C4-2B (cell line): ENCODE data around the gene NR1I3.

Experiments used
- H3K27ac ChIP-seq: fragments of 450-650 bp; 2 replicates; pipeline ENCODE4 v1.5.1; 2017
- ZFX ChIP-seq: fragments of 450-650 bp; IDR thresholded peaks from 2 replicates; pipeline ENCODE4 v1.6.1; 2017
- TF ChIP-seq, protein P1 (sequence below): fragments of 450-650 bp; conservative IDR thresholded peaks from 2 replicates; pipeline ENCODE4 v1.5.1; 2017; ENCODE audit warnings: mild to moderate bottlenecking

Gene NR1I3, protein sequence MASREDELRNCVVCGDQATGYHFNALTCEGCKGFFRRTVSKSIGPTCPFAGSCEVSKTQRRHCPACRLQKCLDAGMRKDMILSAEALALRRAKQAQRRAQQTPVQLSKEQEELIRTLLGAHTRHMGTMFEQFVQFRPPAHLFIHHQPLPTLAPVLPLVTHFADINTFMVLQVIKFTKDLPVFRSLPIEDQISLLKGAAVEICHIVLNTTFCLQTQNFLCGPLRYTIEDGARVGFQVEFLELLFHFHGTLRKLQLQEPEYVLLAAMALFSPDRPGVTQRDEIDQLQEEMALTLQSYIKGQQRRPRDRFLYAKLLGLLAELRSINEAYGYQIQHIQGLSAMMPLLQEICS

DNA sequence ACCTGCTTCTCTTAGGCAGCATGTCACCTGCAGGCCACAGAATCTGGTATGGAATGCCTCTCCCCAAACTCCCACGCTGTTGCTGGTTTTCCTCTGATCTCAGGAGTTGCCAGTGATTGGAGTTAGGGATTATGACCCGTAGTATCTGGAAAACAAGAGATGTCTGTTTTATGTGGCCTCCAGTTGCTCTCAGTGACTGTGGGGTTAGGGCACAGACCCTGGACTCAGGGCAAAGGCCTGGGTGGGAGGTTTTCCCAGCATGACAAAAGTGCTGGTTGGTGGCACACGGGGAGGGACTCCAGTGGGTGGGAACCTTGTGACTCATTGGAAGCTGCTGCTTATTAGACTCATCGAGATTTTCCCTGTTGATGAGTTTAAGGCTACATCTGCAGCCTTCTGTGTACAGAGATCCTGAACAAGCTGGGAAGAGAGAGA is at the start of gene NR1I3:
Gene NR1I3, minus strand, starts transcription at position 165 of the 435 bp plus-strand sequence. CDS start 1,638 bp downstream, outside the sequence.
- H3K27ac ChIP-seq = no peak within 1 kb of the TSS
- TF ChIP-seq, protein P1, sequence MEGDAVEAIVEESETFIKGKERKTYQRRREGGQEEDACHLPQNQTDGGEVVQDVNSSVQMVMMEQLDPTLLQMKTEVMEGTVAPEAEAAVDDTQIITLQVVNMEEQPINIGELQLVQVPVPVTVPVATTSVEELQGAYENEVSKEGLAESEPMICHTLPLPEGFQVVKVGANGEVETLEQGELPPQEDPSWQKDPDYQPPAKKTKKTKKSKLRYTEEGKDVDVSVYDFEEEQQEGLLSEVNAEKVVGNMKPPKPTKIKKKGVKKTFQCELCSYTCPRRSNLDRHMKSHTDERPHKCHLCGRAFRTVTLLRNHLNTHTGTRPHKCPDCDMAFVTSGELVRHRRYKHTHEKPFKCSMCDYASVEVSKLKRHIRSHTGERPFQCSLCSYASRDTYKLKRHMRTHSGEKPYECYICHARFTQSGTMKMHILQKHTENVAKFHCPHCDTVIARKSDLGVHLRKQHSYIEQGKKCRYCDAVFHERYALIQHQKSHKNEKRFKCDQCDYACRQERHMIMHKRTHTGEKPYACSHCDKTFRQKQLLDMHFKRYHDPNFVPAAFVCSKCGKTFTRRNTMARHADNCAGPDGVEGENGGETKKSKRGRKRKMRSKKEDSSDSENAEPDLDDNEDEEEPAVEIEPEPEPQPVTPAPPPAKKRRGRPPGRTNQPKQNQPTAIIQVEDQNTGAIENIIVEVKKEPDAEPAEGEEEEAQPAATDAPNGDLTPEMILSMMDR = no peak
- TF ChIP-seq ZFX = no peak

DNA sequence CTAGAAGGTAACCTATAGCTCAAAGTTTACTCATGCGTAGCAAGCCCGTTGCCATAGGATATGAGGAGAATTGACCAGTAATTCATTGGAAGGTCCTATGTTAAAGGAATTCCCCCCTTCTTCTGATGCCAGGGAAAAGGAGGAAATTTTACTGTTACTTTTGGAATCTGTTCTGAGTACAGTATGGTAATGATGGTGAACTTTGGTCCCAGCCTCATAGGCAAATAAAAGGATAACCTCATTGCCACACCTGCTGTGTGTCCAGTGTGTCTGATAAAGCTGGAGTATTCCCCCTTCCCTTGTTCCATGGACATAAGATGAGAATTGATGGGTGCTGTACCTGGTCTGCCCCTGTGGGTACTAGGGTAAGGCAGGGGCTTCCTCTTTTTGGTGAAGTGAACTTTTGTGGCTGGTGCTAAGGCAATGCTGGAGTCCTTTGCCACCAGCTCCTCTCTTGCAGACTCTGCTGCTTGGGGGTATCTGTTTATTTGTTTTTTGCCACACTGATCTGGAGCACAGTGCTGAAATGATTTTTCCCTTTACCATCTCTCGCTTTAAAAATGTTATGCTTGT is 49.6 kb upstream of the NR1I3 start:
- H3K27ac ChIP-seq = no peak overlapping the region
- TF ChIP-seq, protein P1 = no peak
- TF ChIP-seq ZFX = no peak

DNA sequence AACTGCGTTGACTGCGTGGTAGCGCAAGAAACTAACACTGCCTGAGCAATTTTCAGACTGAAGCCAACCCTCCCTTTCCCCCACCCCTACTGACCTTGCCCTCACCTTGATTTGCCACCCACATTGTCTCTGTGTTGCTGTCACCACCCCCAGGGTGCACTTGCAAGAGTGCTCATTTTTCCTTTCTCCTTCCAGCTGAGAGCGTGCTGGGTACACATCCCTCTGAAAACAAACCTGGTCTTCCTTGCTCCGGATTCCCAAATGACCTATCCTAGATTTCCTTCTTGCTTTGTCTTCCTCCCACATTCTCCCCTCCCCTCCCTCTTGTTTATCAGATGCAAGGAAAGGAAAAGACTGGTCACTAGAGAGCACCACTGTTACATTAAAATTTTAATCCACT is 47.5 kb upstream of the NR1I3 start:
- H3K27ac ChIP-seq = no peak overlapping the region
- TF ChIP-seq ZFX = no peak
- TF ChIP-seq, protein P1 = no peak

DNA sequence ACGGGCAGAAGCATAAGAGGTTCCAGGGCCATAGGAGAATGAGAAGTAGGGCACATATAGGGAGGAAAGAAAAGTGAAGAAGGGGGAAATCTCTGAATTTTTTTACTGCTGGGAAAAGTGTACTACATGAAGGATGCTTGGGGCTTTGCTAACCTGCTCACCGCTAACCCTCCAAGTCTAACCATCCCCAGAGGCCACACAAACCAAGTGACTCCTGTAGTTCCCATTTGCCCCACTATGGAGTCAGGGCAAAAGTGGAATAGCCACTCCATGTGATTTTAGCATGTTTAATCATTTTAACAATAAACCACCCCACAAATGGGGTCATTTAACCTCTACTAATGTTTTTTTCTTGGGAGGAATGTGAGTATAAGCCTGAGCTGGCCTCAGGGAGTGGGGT is 47.1 kb upstream of the NR1I3 start:
- no peak for TF ChIP-seq ZFX
- TF ChIP-seq, protein P1 = no peak
- H3K27ac ChIP-seq = no peak overlapping the region

DNA sequence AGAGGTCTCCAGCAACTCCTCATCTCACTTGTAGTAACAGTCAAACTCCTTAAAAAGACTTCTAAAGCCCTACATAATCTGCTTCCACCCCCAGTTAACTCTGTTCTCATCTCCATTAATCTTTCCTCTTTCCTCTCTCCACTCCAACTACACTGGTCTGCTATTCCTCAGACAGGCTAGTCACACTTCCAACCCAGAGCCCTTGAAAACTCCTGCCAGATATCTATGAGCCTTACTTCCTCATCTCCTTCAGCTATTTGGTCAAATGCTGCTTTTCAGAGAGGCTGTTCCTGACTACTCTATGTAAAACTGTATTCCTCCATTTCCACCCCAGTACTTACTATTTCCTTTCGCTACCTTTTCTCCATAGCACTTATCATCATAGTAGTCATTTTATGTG is 45.0 kb upstream of the NR1I3 start:
- H3K27ac ChIP-seq = no peak overlapping the region

DNA sequence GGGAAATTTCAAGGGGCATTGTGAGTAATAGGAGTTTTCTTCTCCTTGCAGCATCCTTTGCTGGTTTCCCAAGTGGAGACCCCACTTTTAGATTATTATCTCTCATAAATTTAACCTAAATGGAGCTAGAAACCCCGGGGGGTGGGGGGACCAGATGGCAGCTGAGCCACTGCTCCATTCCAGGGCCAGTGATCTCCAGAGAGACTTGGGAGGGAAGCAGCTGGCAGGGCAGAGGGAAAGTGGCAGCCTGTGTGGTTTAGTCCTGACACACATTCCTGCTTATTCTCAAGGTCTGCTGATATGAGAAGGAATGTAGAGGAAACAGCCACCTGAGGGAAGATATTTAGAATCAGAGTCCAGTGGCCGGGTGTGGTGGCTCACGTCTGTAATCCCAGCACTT is 36.9 kb upstream of the NR1I3 start:
- H3K27ac ChIP-seq = no peak overlapping the region
- no peak for TF ChIP-seq ZFX

More for the DNA sequence above, 45.0 kb upstream of the NR1I3 start:
- no peak for TF ChIP-seq ZFX
- TF ChIP-seq, protein P1 = no peak

DNA sequence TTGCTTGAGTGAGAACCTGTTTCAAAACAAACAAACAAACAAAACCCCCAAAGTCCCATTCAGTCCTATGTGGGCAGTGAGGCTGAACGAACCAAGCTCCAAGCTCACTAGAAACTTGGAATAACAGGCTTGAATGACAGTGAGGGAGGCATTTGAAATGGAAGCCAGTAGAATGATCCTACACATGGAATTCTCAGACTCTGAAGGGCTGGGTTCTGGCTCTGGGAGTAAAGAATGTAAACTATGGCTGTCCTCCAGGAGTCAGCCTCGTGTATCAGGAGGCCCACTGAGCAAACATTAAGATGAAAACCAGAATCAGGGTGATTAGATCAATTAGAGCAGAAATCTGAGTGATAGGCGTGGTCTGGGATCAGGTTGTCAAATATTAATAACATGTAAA is 35.4 kb upstream of the NR1I3 start:
- no peak overlapping the region for H3K27ac ChIP-seq

More for the DNA sequence above, 35.4 kb upstream of the NR1I3 start:
- no peak for TF ChIP-seq ZFX
- TF ChIP-seq, protein P1 = no peak
